Stimulated activated CD4-positive, alpha-beta T cell treated with anti-CD3 and anti-CD28 coated beads, Interleukin-4, amount 100 ng/mL, for 48 hours (primary cell): Measurements from ENCODE around the gene SHB.
"Not testable (repeated sequence)": the region's sequence is repeated elsewhere in the genome, so short reads cannot be mapped to it uniquely, and the experiment has no call there.

Source experiments
- DNase-seq, 2 donors: peaks; one replicate each; pipeline ENCODE4 v3.0.0-alpha.2; 2020; ENCODE audit warnings: low read depth in 2 of 2

SHB gene

DNA sequence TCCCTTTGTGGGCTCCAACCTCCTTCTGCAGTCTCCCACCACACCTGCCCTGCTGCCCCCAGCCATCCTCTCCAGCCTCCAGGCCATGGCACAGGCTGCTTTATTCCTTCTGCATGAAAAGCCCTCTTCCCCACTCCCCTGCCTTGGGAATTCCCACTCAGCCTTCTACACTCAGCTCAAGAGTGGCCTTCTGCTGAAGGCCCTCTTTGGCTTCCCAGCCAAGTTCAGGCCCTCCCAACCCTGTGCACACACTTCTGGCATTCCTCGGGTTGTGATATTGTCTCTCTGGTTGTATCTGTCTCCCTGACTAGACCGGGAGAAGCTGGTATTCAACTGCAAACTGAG lies 5.7 kb downstream of the SHB start:
- DNase-seq: no peak

DNA sequence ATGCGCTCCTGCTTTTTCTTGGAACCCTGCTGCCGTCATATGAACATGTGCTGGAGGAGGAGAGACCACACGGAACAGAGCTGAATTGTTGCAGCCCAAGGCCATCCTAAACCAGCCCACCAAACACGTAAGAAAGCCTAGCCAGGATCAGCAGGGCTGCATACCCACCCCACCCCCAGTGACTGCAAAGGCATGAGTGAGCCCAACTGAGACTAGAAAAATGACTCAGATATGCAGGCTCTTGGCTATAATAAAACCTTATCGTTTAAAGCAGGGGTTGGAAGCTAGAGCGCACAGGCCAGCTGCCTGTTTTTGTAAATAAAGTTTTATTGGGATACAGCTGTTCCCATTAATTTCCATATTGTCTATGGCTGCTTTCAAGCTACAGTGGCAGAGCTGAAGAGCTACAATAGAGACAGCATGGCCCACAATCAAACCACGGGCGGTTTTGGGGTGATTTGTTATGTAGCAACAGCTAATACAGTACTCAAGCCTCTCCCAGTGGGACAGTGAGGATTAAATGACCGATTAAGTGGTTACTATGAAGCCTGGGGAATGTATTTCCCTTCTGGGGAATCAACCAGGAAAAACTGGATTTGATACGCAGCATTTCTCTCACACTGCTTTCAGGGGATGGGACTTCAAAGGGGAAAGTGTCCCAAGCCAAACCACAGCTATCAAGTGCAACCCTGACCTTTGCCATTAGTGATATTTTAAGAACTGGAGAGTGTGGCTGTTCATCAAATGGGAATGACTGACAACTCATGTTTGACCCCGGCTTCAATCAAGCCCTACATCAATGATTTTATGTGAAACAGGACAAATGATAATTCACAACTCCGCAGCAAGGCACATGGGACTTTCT lies 6.3 kb downstream of the SHB start:
- no peak for DNase-seq

DNA sequence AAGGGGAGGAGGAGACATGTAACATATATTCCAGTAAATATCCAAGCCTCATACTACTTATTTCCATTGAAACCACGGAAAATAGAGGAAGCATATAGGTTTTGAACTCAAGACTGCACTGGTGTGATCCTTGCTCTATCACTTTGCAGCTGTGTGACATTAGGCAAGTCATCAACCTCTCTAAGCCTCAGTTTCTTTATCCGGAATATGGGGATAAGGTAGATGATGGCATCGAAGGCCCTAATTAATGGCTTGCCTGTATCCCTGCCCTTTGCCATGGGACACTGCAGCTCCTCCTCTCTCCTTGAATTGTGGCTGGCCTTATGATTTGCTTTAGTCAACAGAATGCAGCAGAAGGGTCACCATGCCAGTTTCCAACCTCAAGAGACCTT lies 6.9 kb downstream of the SHB start:
- DNase-seq: no peak

DNA sequence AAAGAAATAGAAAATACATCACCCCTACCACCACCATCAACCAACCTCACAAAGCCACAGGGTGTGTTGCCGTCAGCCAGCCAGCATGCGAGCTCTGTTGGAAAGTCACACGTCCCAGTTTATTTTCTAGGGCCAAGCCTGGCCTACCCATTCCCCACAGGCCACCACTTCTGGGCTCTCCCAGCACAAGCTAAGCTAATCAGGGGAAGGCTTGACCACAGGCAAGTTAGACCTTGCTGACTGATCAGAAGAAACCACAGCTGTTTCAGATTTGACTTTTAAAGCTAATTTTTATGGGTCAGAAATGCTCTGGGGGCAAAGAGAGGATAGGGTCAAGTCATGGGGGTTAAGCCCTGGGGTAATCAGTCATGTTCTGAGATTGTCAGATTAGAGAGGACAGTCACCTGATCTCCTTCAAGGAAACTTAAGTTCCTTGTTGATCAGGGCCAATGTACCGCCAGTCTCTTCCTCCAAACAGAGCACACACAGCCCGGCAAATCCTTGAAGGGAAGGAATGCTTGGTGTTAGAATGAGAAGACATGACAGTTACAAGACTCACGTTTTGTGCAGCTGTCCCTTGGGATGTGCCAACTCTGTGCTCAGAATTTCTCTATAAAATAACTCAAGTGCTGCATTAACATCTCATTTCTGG lies 7.6 kb downstream of the SHB start:
- DNase-seq: no peak

DNA sequence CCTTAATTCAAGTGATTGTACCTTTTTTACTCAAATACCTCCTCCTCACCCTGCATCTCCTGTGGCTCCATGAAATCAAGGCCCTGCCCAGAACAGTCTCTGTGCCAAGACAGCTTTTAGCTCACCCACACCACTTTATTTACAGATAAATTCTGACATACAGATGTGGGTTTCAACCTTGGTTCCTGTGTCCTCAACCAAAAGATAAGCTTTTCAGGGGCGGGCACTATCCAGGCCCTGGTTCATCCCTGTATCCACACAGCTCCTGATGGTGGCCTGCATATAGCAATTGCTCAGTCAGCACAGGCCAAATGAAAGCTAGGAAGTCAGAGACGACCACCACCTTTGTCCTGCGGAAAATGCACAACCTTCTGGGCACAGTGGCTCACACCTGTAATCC lies 8.3 kb downstream of the SHB start:
- no peak for DNase-seq

DNA sequence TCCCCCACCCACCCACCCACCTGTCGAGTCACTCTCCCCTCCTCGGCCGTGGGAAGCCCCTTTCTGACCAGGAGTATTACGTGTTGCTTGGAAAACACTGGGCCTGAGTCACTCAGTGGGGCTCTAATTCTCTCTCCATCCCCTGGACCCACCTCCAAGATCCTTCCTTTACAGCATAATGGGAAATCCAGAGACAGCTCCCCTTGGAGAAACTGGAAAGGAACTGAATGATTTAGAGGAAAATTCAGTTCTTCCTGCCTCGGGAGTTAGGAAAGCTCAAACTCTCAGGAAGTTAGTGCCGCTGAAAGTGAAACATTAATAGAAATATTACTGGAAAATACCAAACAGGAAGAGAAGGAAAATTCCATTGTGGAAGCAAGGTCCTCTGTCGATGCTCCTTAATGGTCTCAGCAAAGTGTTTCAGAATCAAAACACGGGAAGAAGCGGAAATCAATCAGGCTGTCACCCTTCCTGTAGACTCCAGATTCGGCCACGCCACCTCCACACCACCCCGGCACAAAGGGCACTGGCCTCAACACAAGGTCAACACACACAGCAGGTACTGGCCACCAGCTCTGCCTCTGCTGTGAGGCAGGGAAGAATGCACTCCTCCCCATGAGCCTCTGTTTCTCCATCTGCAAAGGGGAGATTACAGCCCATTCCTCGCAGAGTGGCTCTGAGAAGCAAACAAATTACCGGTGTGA lies 9.6 kb downstream of the SHB start:
- no peak for DNase-seq

DNA sequence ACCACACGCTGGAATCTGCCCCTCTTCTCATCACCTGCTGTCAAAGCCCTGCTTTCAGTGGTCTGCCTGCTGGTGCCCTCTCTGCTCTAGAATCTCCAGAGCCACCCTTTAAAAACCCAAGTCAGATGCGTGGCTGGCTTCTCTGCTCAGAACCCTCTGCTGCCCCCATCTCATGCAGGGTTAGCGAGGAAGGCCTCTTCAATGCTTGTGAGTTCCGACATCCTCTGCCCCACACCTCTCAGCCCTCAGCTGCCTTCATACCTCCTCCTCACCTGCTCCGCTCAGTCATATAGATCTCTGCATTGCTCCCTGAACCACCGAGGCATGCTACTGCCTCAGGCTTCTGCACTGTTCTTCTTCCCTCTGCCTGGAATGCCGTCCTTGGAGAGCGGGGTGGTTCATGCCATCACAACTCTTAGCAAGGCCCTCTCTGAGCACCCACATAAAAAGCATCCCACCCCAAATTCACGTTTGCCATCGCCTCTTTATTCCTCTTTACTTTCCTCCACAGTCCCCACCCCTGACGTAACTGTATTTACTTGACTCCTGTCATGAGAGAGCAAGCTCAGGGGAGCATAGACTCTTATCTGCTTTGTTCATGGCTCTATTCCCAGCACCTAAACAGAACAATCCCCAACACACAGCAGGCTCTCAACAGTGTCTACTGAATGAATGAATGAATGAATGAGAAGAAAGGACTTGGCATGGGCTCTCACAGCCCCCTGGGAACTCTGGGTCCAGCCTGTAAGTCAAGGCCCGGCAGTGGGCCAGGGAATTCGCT lies 10.4 kb downstream of the SHB start:
- DNase-seq: no peak

DNA sequence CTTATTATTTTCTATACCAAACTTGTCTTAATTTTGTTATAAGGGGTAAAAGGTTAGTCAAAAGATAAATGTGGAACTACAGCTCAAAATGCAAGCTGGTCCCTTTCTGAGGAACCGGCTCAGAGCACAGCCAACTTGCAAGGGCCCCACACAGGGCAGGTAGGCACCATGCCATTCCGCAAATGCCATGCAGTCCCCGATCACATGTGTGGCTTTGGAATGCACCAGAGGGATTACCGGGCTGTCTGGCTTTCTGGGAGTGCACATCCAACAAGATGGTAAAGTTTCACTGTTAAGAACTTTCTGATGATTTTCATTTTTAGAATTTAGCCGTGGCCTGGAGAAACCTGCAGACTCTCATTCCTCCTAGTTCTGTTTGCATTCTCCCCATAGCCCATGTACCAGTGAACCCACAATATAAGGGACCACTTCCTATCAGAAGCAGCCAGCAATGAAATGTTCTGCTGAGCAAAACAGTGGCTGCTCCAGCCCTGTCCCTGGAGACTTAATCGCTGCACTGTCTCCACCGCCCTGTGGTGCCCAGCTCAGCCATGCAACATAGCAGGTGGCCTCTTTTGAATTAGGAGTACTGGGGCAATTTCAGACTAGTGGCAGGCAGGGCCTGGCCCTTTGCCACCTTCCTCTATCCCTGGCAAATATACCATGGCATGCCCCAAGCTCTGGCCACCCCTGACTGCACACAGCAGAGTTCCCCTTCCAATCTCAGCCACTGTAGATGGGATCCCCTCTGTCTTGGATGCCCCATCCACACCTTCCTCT lies 11.4 kb downstream of the SHB start:
- no peak for DNase-seq

DNA sequence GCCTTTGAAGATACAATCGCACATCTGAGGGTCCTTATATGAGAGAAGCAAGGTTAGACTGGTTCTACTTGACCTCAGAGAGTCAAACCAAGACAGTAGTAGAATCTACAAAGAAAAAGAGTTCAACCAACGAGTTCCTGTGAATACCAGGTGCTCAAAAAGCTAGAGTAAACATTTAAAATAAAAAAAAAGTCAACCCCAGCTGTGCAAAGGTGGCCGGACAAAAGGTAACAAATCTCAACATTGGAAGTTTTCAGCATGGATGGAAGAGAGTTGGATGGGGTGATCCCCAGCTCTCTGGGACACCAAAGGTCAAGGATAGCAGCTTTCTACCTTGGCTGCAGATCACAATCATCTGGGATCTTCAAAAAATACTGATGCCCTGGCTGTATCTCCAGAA lies 14.4 kb downstream of the SHB start:
- no peak for DNase-seq

DNA sequence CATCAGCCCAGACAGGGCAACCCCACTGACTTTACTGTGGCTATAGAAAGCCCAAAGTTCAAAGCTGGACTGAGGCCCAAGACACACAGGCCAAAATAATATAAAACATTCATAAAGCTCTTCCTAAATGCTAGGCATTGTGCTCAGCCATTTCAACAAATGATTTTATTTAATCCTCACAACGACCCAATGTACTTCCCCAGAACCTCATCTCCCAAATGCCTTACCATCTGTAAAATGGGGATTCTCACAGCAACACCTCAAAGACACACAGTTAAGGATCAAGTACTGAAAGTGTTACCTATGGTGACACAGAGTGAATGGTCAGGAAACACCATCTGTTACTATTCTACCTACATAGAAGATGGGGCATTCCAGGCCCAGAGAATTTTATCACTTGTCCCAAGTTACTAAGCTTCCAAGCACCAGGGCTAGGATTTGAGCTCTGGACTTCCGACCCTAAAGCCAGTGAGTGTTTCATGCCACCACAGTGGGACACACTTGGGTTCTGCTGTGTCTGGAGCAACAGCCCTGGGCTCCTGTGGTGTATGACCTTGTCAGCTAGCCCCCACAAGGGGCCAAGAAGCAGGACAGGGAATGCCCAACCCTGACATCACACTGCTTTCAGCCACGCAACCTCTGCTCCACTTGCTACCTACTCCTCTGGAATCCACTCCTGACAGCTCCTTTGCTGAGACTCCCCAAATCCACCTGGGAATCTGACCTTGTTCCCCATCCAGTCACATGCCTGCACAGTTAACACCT lies 15.1 kb downstream of the SHB start:
- DNase-seq: no peak

DNA sequence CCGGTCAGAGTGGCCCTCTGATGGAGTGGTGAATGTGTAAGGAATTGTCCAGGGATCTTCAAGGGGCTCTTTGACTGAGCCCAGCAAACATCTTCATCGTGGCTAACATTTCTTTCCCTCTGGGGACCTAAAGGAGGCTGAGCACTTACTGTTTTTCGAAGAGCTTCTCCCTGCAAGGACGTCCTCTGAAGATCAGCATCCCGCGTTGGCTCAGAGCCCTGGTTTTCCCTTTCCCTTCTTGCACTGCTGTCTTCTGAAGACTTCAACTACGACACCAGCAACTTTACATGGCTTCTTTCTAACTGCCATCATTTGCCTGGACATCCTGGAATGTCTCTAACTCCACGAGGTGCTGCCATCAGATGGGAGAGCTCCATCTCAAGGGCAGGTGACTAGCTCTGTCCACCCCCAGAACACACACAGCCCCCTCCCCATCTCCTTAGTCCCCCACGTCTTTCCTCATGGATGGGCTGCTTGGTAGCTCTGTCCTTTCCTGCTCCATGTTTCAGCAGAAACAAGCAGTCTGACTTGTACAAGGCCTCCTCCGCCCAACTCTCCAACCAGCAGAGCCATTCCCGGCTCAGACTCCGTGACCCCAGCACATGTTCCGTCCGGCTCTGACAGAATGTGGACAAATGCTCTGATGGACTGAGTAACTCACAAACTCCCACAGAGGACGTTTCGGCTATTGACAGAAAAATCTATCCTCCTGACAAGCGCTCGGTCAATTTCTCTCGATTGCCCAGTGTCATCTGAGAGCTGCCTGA lies 17.1 kb downstream of the SHB start:
- DNase-seq: no peak

DNA sequence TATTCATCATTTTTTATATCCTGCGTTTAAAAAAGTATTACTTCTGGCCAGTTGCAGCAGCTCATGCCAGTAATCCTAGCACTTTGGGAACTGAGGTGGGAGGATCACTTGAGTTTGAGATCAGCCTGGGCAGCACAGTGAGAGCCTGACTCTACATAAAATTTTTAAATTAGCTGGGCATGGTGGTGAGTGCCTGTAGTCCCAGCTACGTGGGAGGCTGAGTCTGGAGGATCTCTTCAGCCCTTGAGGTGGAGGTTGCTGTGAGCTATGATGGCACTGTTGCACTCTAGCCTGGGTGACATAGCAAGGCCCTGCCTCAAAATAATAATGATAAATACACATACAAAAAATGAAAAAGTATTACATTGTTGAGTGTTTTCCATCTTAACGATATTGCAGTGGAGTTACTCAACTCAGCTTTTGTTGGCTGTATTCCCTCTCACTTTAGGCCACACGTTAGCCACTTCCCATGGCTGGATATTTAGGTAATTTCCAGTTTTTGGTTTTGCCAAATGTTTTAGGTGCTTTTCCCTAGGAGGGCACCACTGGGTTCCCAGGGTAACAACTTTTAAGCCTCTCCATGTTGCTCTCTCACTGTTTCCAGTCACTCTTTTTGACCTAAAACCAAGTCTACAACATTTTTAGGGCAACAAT lies 20.6 kb downstream of the SHB start:
- no peak for DNase-seq

DNA sequence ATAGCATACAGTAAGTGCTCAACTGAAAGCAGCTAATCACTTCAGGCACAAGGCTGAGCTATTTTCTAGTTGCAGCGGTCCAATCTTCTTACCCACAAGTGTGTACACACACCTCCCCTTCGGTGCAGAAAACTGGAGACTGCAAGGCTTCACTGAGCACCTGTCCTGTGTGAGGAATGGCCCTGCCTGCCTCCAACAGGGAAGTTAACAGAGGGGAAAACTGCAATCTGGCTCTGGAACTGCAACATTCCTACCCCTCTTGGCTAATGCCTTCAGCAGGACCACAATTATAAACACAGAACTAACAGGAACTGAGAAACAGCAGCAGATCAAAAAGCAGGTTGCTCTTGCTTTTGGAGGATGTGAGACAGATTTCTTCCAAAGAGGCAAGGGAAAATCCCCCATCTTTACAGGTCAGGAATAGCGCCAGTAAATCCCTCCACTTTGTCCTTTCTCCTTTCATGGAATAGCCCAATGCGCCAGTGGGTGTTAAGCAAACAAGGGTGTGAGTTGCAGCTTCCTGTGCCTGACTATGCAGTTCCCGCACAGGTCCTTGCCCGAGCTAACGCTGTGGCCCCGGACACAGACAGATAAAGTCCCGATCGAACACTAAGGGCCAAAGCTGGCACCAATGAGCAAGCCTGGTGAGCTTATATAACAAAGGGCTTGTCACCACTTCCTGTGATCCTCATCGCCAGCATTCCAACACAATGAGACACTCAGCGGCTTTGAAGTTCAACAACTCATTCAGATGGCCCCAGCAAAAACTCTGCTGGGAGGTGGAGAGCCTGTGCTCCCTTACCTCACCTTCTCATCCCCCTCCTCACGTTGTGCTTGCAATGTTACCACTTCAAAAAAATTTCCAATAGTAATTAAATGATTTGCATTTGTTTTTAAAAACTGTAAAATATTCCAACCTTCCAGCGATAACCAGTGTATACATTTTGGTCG lies 21.5 kb downstream of the SHB start:
- no peak for DNase-seq

DNA sequence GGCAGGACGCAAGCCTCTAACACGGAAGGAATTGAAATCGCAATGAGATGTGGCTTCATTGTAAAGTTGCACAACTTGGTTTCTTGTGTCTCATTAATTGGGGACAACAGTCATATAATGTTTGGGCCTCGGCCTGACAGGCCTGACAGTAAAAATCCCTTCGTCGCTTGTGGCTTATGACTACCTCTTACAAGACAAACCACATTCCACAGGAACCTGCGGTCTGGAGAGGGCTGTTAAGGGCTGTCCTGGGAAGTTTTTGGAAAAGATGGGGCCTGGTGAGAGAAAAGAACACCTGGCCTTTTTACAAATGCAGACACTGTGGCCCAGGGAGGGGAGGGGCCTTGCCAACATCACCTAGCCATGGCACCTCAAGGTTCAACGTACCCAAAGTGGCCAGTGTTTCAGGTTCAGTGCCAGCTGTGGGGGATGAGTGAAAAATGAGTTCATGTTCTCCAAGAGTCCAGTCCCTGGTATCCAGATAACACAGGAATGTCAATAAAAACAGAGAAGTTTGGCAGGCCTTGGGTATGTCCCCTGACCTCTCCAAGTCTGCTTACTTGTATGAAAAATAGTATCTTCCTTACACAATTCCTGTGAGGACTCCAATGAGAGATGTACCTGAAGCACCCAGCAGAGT lies 22.2 kb downstream of the SHB start:
- no peak for DNase-seq

DNA sequence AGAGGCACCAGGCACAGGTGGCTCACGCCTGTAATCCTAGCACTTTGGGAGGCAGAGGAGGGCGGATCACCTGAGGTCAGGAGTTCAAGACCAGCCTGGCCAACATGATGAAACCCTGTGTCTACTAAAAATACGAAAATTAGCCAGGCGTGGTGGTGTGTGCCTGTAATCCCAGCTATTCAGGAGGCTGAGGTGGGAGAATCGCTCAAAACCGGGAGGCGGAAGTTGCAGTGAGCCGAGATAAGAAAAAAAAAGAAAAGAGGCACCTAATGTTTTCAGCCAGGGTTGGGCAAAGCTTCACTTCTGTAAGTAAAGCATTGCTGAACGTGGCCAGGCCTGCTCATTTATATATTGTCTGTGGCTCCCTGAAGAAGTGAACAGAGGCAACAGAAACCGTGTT lies 23.1 kb downstream of the SHB start:
- DNase-seq: not testable (repeated sequence)

DNA sequence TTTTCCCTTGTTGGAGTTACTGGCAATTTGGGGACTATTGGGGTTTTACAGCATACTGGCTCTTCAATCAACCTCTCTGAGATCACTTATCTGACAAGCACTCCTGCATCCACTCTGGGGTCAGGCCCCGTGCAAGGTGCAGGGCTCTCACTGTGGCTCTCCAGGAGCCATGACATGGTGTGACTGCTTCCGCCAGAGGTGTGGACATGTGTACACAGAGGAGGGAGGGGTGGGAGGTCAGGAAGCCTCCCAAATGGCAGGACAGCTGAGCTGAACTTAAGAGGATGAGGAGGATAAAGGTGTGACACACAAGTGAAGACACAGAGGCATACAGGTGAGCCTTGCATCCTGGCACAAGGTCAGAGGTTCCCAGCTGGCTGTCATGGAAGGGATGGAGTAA lies 24.3 kb downstream of the SHB start:
- DNase-seq: no peak

DNA sequence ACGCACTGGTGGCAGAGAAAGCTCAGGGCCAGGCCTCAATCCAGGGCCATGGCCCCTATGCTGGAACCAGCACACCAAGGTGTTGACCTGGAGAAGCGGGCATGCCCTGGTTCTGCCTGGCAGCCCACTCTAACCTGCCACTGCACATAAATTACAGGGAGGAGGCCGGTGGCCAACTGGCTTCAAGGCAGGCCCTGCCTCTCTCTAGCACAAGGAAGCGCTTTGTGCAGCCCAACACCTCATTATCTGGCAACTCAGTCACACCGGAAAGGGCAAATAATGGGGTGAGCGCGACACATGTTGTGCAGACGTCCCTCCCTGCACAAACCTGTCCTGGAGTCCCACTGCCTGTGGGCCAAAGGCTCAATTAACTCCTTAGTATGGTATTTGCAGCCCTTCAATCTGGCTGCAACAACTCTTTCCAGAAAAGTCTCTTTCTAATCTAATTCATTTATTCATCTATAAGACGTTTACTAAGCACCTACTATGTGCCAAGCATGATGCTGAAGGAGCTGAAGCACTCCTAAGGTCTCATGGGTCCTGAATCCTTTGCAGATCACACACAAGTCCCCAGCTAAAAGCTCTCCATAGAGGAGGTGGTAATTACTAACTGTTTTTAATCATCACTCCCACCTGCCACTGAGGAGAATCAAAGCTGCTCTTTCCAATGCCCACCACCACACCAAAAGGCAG lies 24.9 kb downstream of the SHB start:
- DNase-seq: no peak
